ENCODE data around the gene VWF.

Gene VWF

DNA sequence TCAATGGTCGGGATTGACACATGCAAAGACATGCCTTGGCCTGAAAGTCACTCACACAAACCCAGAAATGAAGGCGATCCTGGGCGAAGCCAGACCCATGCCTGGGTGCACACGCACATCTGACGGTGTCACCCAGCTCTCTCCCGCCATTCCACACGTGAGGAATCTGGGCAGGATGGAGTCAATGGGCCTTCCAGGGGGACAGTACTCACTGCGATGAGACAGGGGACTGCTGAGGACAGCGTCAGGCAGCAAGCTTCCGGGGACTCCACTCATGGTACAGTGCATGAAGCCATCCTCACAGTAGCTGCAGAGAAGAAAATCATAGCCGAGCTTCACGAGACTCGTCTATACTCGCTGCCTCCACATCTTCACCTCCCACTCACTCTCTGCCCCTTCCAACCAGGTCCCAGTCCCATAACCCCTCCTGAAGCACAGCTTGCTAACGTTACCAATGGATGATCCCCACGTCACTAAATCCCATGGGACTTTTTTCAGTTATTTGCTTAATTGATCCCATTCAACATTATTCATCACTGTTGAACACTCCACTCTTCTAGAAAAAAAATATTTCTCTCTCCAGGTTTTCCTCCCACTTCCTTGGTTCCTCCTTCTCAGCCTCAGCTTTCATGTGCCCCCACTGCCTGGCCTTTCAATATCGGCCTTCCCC, 77.8 kb downstream of the VWF start:
- H3K9me3 ChIP-seq (ENCODE audit: insufficient read depth, low read length): 0 out of 2 replicates have a peak, but pooled peaks cover 2% of the 10 kb centered on the region
- TF ChIP-seq ZNF274 (IDR thresholded peaks at IDR 0.05; ENCODE audit: low read depth, low read length): no peak
- no peak for TF ChIP-seq YY1 (IDR thresholded peaks at IDR 0.05; ENCODE audit: insufficient read depth, insufficient read length)
- no peak for DNase-seq (ENCODE audit: low read depth, low spot score)
- no peaks in the 10 kb centered on the region for H3K27me3 ChIP-seq (ENCODE audit: insufficient read depth, insufficient read length)
- no peak overlapping the region for H3K9ac ChIP-seq (ENCODE audit: insufficient read length, low read depth)
- H3K36me3 ChIP-seq (ENCODE audit: insufficient read depth, insufficient read length, low read length): no peaks in the 10 kb centered on the region
- H3K4me1 ChIP-seq (ENCODE audit: insufficient read depth, insufficient read length): peaks cover 5% of the 10 kb centered on the region
- H3K4me3 ChIP-seq (ENCODE audit: insufficient read length, low read depth): no peak overlapping the region

DNA sequence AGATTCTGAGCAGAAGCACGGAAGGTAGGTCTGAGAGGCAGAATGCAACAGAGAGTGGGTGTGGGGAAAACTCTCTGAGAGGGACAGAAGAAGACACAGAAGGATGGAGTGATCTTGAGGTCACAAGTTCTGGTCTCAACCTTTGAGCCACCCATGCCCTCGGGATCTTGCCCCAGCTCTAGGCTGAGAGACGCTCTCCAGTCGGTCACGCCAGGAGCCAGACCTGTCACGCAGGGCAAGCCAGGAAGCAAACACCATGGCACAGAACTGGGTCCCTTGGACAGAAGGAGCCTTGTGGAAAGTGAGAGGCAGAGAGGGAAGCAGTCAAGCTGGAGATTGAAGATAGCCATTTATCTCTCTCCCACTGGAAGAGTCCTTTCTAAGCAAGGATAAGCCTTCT, 79.0 kb downstream of the VWF start:
- no peak overlapping the region for H3K9ac ChIP-seq (ENCODE audit: insufficient read length, low read depth)
- no peaks in the 10 kb centered on the region for H3K27me3 ChIP-seq (ENCODE audit: insufficient read depth, insufficient read length)
- H3K36me3 ChIP-seq (ENCODE audit: insufficient read depth, insufficient read length, low read length): no peaks in the 10 kb centered on the region
- H3K4me1 ChIP-seq (ENCODE audit: insufficient read depth, insufficient read length): peaks cover 6% of the 10 kb centered on the region
- no peak for DNase-seq (ENCODE audit: low read depth, low spot score)
- TF ChIP-seq SUZ12 (IDR thresholded peaks at IDR 0.05; ENCODE audit: extremely low read depth, insufficient read depth, insufficient read length): no peak
- no peak for TF ChIP-seq ZNF274 (IDR thresholded peaks at IDR 0.05; ENCODE audit: low read depth, low read length)
- TF ChIP-seq YY1 (IDR thresholded peaks at IDR 0.05; ENCODE audit: insufficient read depth, insufficient read length): no peak
- H3K9me3 ChIP-seq (ENCODE audit: insufficient read depth, low read length): no peaks in the 10 kb centered on the region
- H3K4me3 ChIP-seq (ENCODE audit: insufficient read length, low read depth): no peak overlapping the region

DNA sequence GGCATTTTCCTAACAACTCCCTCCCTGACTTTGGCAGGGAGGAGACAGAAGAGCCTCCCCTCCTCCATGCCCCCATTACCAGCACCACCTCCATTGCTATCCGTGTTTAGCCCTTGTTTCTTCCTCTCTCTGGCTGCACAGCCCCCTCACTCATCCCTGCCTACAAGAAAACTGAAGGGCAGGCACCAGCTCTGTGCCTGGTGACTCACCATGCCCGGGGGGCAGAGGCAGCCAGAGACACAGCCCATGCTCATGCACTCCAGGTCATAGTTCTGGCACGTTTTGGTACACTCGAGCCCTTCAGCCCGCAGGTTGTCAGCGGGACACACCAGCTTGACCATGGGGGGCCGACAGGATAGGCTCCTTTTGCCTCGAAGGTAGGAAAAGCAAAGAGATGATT, 80.4 kb downstream of the VWF start:
- H3K9ac ChIP-seq (ENCODE audit: insufficient read length, low read depth): no peak overlapping the region
- H3K9me3 ChIP-seq (ENCODE audit: insufficient read depth, low read length): no peaks in the 10 kb centered on the region
- DNase-seq (ENCODE audit: low read depth, low spot score): no peak
- peaks cover 13% of the 10 kb centered on the region for H3K4me1 ChIP-seq (ENCODE audit: insufficient read depth, insufficient read length)
- TF ChIP-seq YY1 (IDR thresholded peaks at IDR 0.05; ENCODE audit: insufficient read depth, insufficient read length) (no peak), SUZ12 (IDR thresholded peaks at IDR 0.05; ENCODE audit: extremely low read depth, insufficient read depth, insufficient read length) (no peak), ZNF274 (IDR thresholded peaks at IDR 0.05; ENCODE audit: low read depth, low read length) (no peak)
- H3K4me3 ChIP-seq (ENCODE audit: insufficient read length, low read depth): no peak overlapping the region
- H3K36me3 ChIP-seq (ENCODE audit: insufficient read depth, insufficient read length, low read length): no peaks in the 10 kb centered on the region
- H3K27me3 ChIP-seq (ENCODE audit: insufficient read depth, insufficient read length): no peaks in the 10 kb centered on the region

DNA sequence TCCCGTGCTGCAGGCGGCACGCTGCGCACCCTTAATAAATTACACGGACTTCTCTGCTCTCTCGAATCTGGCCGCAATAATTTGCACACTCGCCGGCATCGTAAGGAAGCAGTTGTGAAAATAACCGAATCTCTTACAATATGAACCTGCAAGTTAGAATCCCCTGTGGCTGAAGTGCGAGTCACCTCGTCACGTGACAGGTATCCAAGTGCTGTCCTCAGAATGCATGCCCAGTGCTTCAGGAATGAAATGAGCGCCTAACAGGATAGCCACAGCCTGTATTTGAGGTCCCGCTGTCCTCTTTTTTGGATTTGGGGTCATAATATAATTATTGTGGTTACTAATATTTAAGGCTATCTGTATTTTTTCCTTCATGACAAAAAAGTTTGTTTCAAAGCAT, 82.0 kb downstream of the VWF start:
- no peak for DNase-seq (ENCODE audit: low read depth, low spot score)
- no peak for TF ChIP-seq ZNF274 (IDR thresholded peaks at IDR 0.05; ENCODE audit: low read depth, low read length)
- TF ChIP-seq SUZ12 (IDR thresholded peaks at IDR 0.05; ENCODE audit: extremely low read depth, insufficient read depth, insufficient read length): no peak
- TF ChIP-seq YY1 (IDR thresholded peaks at IDR 0.05; ENCODE audit: insufficient read depth, insufficient read length): no peak
- Histone ChIP-seq H3K9me3 (ENCODE audit: insufficient read depth, low read length) (no peaks in the 10 kb centered on the region), H3K4me3 (ENCODE audit: insufficient read length, low read depth) (no peak overlapping the region), H3K4me1 (ENCODE audit: insufficient read depth, insufficient read length) (peaks cover 17% of the 10 kb centered on the region), H3K9ac (ENCODE audit: insufficient read length, low read depth) (no peak overlapping the region), H3K27me3 (ENCODE audit: insufficient read depth, insufficient read length) (no peaks in the 10 kb centered on the region), H3K36me3 (ENCODE audit: insufficient read depth, insufficient read length, low read length) (no peaks in the 10 kb centered on the region)

DNA sequence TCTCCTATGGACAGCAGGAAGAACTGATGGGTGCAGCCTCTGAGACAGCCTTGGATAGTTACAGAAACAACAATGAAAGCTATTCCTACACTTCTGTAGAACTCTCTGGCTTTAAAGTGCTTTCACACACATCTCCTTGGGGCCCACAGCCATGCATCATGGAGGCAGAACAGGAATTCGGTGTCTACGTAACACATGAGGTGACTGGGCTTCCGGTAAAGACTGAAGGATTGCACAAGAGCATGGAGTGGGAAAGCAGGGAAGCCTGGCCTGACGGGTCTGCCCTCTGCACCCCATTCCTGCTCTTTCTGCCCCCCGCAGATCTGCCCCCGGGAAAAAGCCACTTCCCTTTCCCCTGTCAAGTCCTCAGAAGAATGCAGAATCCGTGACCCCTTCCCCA, 82.6 kb downstream of the VWF start:
- H3K36me3 ChIP-seq (ENCODE audit: insufficient read depth, insufficient read length, low read length): no peaks in the 10 kb centered on the region
- H3K27me3 ChIP-seq (ENCODE audit: insufficient read depth, insufficient read length): no peaks in the 10 kb centered on the region
- H3K9ac ChIP-seq (ENCODE audit: insufficient read length, low read depth): no peak overlapping the region
- no peak for DNase-seq (ENCODE audit: low read depth, low spot score)
- peaks cover 17% of the 10 kb centered on the region for H3K4me1 ChIP-seq (ENCODE audit: insufficient read depth, insufficient read length)
- TF ChIP-seq YY1 (IDR thresholded peaks at IDR 0.05; ENCODE audit: insufficient read depth, insufficient read length): no peak
- no peak for TF ChIP-seq SUZ12 (IDR thresholded peaks at IDR 0.05; ENCODE audit: extremely low read depth, insufficient read depth, insufficient read length)
- no peak for TF ChIP-seq ZNF274 (IDR thresholded peaks at IDR 0.05; ENCODE audit: low read depth, low read length)
- no peak overlapping the region for H3K4me3 ChIP-seq (ENCODE audit: insufficient read length, low read depth)
- no peaks in the 10 kb centered on the region for H3K9me3 ChIP-seq (ENCODE audit: insufficient read depth, low read length)

DNA sequence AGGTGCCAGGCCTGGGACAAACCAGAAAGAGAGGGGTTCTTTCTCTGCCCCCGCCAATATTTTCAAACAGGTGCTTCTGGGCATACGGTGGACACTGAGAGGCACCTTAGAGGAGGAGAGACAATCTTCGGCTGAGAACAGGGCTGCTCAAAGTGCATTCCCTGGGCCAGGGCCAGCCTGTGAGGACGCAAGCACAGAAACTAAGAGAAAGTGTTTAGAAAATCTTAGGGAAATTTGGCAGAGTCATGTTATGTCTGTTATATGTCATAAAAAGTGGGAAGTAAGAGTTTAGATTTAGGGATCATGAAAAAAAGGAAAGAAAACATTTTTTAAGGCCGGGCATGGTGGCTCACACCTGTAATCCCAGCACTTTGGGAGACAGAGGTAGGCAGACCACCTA, 83.7 kb downstream of the VWF start:
- Histone ChIP-seq H3K36me3 (ENCODE audit: insufficient read depth, insufficient read length, low read length) (no peaks in the 10 kb centered on the region), H3K9ac (ENCODE audit: insufficient read length, low read depth) (no peak overlapping the region), H3K27me3 (ENCODE audit: insufficient read depth, insufficient read length) (no peaks in the 10 kb centered on the region), H3K9me3 (ENCODE audit: insufficient read depth, low read length) (no peaks in the 10 kb centered on the region), H3K4me3 (ENCODE audit: insufficient read length, low read depth) (no peak overlapping the region), H3K4me1 (ENCODE audit: insufficient read depth, insufficient read length) (peaks cover 17% of the 10 kb centered on the region)
- DNase-seq (ENCODE audit: low read depth, low spot score): no peak
- TF ChIP-seq ZNF274 (IDR thresholded peaks at IDR 0.05; ENCODE audit: low read depth, low read length): no peak
- TF ChIP-seq SUZ12 (IDR thresholded peaks at IDR 0.05; ENCODE audit: extremely low read depth, insufficient read depth, insufficient read length): no peak
- TF ChIP-seq YY1 (IDR thresholded peaks at IDR 0.05; ENCODE audit: insufficient read depth, insufficient read length): no peak

DNA sequence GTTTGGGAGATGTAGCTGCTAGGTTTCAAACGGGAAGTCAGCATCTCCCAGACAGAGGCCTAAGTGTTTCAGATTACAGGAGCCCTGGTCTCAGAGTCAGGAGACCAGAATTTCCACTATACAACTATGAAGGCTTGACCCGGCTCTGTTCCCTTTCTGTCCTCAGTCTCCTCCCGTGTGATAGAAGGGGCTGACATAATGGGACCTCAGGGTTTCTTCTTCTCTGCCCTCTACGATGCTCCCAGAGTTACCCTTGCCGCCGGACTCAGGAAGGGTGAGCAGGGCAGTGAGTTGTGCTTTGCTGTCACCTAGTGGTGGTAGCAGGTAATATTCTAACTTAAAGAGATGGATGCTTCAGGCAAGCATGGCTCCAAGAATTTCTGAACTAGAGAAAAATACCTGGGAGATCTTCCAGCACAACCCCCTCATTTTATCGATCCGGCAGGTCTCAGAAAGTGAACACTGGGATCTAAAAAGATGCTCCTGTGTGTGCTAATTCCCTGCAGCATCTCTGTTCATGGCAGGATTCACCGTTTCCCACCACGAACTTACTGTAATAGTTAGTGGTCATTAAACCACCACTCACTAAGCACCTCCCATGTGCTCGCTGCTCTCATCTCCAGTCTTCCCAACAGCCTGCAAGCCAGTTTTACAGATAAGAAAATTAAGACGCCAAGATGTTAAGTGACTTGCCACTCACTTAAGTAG, 84.4 kb downstream of the VWF start:
- H3K4me1 ChIP-seq (ENCODE audit: insufficient read depth, insufficient read length): peaks cover 17% of the 10 kb centered on the region
- no peaks in the 10 kb centered on the region for H3K36me3 ChIP-seq (ENCODE audit: insufficient read depth, insufficient read length, low read length)
- no peaks in the 10 kb centered on the region for H3K27me3 ChIP-seq (ENCODE audit: insufficient read depth, insufficient read length)
- H3K9me3 ChIP-seq (ENCODE audit: insufficient read depth, low read length): no peaks in the 10 kb centered on the region
- TF ChIP-seq SUZ12 (IDR thresholded peaks at IDR 0.05; ENCODE audit: extremely low read depth, insufficient read depth, insufficient read length) (no peak), ZNF274 (IDR thresholded peaks at IDR 0.05; ENCODE audit: low read depth, low read length) (no peak), YY1 (IDR thresholded peaks at IDR 0.05; ENCODE audit: insufficient read depth, insufficient read length) (no peak)
- no peak overlapping the region for H3K9ac ChIP-seq (ENCODE audit: insufficient read length, low read depth)
- peak; percentile 98 for DNase-seq (ENCODE audit: low read depth, low spot score)
- H3K4me3 ChIP-seq (ENCODE audit: insufficient read length, low read depth): no peak overlapping the region
